ENCODE data around the gene SNAPC5.
"Not testable (repeated sequence)": the region's sequence is repeated elsewhere in the genome, so short reads cannot be mapped to it uniquely, and the experiment has no call there.

SNAPC5 gene

GRCh38 chr15:66497502-66498455 is at the start of gene SNAPC5:
SNAPC5 (minus strand) TSS chr15:66497762; CDS start chr15:66497731, 31 bp downstream.
- DNase-seq (ENCODE audit: low spot score) = peak; percentile 93

- no peak for DNase-seq (ENCODE audit: low spot score)
Measured at GRCh38 chr15:66545255-66545654, 47.7 kb upstream of the SNAPC5 start.

- DNase-seq (ENCODE audit: low spot score) = no peak
Measured at GRCh38 chr15:66542896-66543295, 45.3 kb upstream of the SNAPC5 start.

- no peak for DNase-seq (ENCODE audit: low spot score)
Measured at GRCh38 chr15:66535056-66535455, 37.5 kb upstream of the SNAPC5 start.

- DNase-seq (ENCODE audit: low spot score) = no peak
Measured at GRCh38 chr15:66524838-66525237, 27.3 kb upstream of the SNAPC5 start.

GRCh38 chr15:66523926-66524325 is 26.4 kb upstream of the SNAPC5 start:
- DNase-seq (ENCODE audit: low spot score) = no peak

GRCh38 chr15:66515901-66516322 is 18.4 kb upstream of the SNAPC5 start:
- DNase-seq (ENCODE audit: low spot score) = peak; percentile 60

GRCh38 chr15:66514586-66514985 is 17.0 kb upstream of the SNAPC5 start:
- no peak for DNase-seq (ENCODE audit: low spot score)

GRCh38 chr15:66508293-66508883 is 10.8 kb upstream of the SNAPC5 start:
- no peak for DNase-seq (ENCODE audit: low spot score)

- no peak for DNase-seq (ENCODE audit: low spot score)
Measured at GRCh38 chr15:66505818-66506217, 8.3 kb upstream of the SNAPC5 start.

GRCh38 chr15:66505430-66505811 is 7.9 kb upstream of the SNAPC5 start:
- DNase-seq (ENCODE audit: low spot score) = no peak

- peak; percentile 81 for DNase-seq (ENCODE audit: low spot score)
Measured at GRCh38 chr15:66504563-66505429, 7.2 kb upstream of the SNAPC5 start, which contains the start of the genes RPL4 and ZWILCH. RPL4 (minus strand) TSS chr15:66504855; CDS start chr15:66504790, 65 bp downstream. ZWILCH (plus strand) TSS chr15:66505326; CDS start chr15:66505339, 13 bp downstream.

- DNase-seq (ENCODE audit: low spot score) = no peak
Measured at GRCh38 chr15:66503780-66504562, 6.4 kb upstream of the SNAPC5 start.

- not testable (repeated sequence) for DNase-seq (ENCODE audit: low spot score)
Measured at GRCh38 chr15:66503041-66503648, 5.6 kb upstream of the SNAPC5 start.

GRCh38 chr15:66502491-66502890 is 4.9 kb upstream of the SNAPC5 start:
- no peak for DNase-seq (ENCODE audit: low spot score)

GRCh38 chr15:66500346-66500745 is 2.8 kb upstream of the SNAPC5 start:
- not testable (repeated sequence) for DNase-seq (ENCODE audit: low spot score)

GRCh38 chr15:66498501-66499386 is 1.2 kb upstream of the SNAPC5 start:
- DNase-seq (ENCODE audit: low spot score) = no peak

GRCh38 chr15:66496951-66497501 is 536 bp downstream of the SNAPC5 start:
- no peak for DNase-seq (ENCODE audit: low spot score)

GRCh38 chr15:66494262-66494661 is 3.3 kb downstream of the SNAPC5 start:
- DNase-seq (ENCODE audit: low spot score) = no peak
